Tongue (tissue), 2 donors: ENCODE measurements around the gene RPE65. TPM values are rescaled to one million over a fixed set of nuclear protein-coding genes. Genes with fewer than 3 reads are reported as not detected.
"Not testable (repeated sequence)": the region's sequence is repeated elsewhere in the genome, so short reads cannot be mapped to it uniquely, and the experiment has no call there.

Experiments
- DNase-seq: peaks from one replicate; pipeline ENCODE4 v3.0.0-alpha.2; 2015
- total RNA-seq: library from RNA; depleted of rRNA; stranded (reverse); fragments of >200 nt; gene quantifications from one replicate; pipeline ENCODE4 v1.2.3, GENCODE V29; 2014

Gene RPE65
- total RNA-seq, 1 donor from 2014 or later = not detected

GRCh38 chr1:68453060-68453670 lies 3.4 kb upstream of the RPE65 start:
- no peak for DNase-seq

GRCh38 chr1:68448365-68448764 lies 1.4 kb downstream of the RPE65 start:
- DNase-seq = no peak

- DNase-seq = no peak
Observed at GRCh38 chr1:68445709-68446108, 4.0 kb downstream of the RPE65 start.

- peak; percentile 36 for DNase-seq
Observed at GRCh38 chr1:68442822-68443556, 6.8 kb downstream of the RPE65 start.

- no peak for DNase-seq
Observed at GRCh38 chr1:68442006-68442405, 7.7 kb downstream of the RPE65 start.

- DNase-seq = no peak
Observed at GRCh38 chr1:68438310-68438709, 11.4 kb downstream of the RPE65 start.

GRCh38 chr1:68433395-68433794 lies 16.4 kb downstream of the RPE65 start:
- DNase-seq = no peak

GRCh38 chr1:68431076-68431475 lies 18.7 kb downstream of the RPE65 start:
- DNase-seq = no peak

- DNase-seq = no peak
Observed at GRCh38 chr1:68429233-68429808, 20.4 kb downstream of the RPE65 start.

- no peak for DNase-seq
Observed at GRCh38 chr1:68426594-68426993, 23.2 kb downstream of the RPE65 start.

GRCh38 chr1:68421350-68421749 lies 28.4 kb downstream of the RPE65 start:
- DNase-seq = no peak

GRCh38 chr1:68409426-68409825 lies 40.3 kb downstream of the RPE65 start:
- no peak for DNase-seq

GRCh38 chr1:68401506-68401905 lies 48.2 kb downstream of the RPE65 start:
- DNase-seq = no peak

GRCh38 chr1:68395575-68395974 lies 54.2 kb downstream of the RPE65 start:
- not testable (repeated sequence) for DNase-seq

- DNase-seq = not testable (repeated sequence)
Observed at GRCh38 chr1:68392474-68392873, 57.3 kb downstream of the RPE65 start.

GRCh38 chr1:68385798-68386524 lies 63.8 kb downstream of the RPE65 start:
- DNase-seq = not testable (repeated sequence)

- DNase-seq = no peak
Observed at GRCh38 chr1:68384872-68385411, 64.8 kb downstream of the RPE65 start.

- peak; percentile 32 for DNase-seq
Observed at GRCh38 chr1:68384321-68384813, 65.4 kb downstream of the RPE65 start.

GRCh38 chr1:68383092-68383491 lies 66.7 kb downstream of the RPE65 start:
- DNase-seq = no peak

GRCh38 chr1:68379085-68379478 lies 70.7 kb downstream of the RPE65 start:
- DNase-seq = no peak
